SK-N-DZ (cell line): ENCODE results near the gene HOXD9. TPM values are rescaled to one million over a fixed set of nuclear protein-coding genes. Genes with fewer than 3 reads are reported as not detected.

Experiments used
- DNase-seq: peaks from one replicate; pipeline ENCODE4 v3.0.0-alpha.2; 2015; ENCODE audit warnings: low spot score
- polyA plus RNA-seq, 2 experiments: library from polyadenylated mRNA; depleted of rRNA; stranded (reverse); fragments of >200 nt; gene quantifications; 2 replicates each; pipeline ENCODE4 v1.2.3, GENCODE V29; 2014

HOXD9 gene
- polyA plus RNA-seq (2014; cell fraction: cytosol; rRNA removed) = 20.1 and 20.4 TPM in 2 replicates
- 15.7 and 22.6 TPM in 2 replicates for polyA plus RNA-seq (2014; cell fraction: nucleus; rRNA removed)

DNA sequence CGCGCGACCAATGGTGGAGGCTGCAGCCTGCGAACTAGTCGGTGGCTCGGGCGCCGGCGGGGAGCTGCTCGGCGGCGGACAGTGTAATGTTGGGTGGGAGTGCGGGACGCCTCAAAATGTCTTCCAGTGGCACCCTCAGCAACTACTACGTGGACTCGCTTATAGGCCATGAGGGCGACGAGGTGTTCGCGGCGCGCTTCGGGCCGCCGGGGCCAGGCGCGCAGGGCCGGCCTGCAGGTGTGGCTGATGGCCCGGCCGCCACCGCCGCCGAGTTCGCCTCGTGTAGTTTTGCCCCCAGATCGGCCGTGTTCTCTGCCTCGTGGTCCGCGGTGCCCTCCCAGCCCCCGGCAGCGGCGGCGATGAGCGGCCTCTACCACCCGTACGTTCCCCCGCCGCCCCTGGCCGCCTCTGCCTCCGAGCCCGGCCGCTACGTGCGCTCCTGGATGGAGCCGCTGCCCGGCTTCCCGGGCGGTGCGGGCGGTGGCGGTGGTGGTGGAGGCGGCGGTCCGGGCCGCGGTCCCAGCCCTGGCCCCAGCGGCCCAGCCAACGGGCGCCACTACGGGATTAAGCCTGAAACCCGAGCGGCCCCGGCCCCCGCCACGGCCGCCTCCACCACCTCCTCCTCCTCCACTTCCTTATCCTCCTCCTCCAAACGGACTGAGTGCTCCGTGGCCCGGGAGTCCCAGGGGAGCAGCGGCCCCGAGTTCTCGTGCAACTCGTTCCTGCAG is at the start of gene HOXD9:
Gene HOXD9 (plus strand): TSS at position 37 of the 728 bp plus-strand sequence. CDS start 50 bp downstream, at position 87.
- DNase-seq = no peak

GRCh38 chr2:176072951-176073904 is 49.3 kb upstream of the HOXD9 start:
- no peak for DNase-seq

- no peak for DNase-seq
Measured at GRCh38 chr2:176074919-176075425, 47.5 kb upstream of the HOXD9 start.

GRCh38 chr2:176075481-176075880 is 47.0 kb upstream of the HOXD9 start:
- no peak for DNase-seq

DNA sequence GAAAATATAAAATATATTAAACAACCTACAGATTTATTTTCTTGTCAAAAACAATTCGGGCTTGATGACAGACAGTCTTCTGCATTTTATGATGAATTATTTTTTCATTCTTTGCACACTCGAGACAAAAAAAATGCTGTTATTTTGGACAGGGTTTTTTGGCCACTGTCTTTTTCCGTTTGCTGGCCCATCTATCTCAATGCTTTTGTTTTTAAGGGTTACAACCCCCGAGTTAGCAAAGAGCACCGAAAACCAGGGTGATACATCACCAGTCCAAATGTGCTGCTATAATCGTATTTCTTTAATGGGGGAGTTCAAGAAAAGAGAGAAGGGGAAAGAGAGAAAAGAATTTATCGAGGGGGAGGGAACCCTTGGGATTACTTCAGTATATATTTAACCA is 46.5 kb upstream of the HOXD9 start:
- no peak for DNase-seq

DNA sequence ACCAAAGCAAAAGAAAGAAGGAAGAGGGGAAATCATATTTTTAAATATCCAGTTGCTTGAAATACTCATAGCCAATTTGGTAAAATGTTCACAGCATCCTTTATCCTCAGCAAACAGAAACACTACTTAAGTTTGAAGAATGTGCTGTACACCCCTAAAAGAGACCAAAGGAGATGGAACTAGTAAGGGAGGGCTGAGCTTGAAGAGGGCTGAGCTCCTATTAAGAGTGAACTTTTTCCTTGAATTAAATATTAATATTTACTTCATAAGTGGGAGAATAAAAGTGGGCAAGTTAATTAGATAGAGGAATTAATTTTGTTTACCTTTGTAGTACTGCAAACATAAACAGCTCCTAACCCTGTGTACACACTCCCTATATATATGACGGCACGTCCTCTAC is 45.7 kb upstream of the HOXD9 start:
- DNase-seq = no peak

GRCh38 chr2:176078541-176079284 is 43.8 kb upstream of the HOXD9 start:
- DNase-seq = no peak

GRCh38 chr2:176079285-176079830 is 43.2 kb upstream of the HOXD9 start:
- DNase-seq = no peak

DNA sequence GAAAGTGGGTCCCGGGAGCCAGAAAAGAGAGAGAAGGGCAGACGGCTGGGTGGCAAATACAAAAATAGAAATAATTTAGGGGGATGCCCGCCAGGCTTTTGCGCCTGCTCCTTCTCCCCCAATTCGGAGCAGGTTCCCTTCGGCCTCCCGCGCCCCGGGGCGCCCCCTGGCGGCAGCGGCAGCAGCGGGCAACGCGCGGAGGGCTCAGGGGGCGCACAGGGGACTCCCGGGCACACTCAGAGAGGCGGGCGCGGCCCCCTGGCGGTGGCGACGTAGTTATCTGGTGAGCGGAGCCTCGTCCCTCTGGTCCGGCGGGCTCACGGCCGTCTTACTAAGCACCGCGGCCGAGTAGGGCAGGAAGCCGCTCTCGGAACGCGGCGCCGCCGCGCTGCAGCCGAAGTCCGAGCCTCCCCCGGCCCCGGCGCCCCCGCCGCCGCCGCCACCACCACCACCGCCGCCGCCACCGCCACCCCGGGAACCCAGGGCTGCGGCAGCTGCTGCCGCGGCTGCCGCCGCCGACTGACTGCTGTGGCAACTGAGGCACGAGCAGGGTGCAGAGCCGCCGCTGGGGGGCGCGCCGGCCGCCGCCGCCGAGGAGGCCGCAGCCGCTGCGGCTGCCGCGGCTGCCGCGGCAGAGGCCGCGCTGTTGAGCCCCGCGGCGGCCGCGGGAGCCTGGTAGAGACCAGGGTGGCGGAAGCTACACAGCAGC is 42.5 kb upstream of the HOXD9 start:
- DNase-seq = peak; percentile 81

DNA sequence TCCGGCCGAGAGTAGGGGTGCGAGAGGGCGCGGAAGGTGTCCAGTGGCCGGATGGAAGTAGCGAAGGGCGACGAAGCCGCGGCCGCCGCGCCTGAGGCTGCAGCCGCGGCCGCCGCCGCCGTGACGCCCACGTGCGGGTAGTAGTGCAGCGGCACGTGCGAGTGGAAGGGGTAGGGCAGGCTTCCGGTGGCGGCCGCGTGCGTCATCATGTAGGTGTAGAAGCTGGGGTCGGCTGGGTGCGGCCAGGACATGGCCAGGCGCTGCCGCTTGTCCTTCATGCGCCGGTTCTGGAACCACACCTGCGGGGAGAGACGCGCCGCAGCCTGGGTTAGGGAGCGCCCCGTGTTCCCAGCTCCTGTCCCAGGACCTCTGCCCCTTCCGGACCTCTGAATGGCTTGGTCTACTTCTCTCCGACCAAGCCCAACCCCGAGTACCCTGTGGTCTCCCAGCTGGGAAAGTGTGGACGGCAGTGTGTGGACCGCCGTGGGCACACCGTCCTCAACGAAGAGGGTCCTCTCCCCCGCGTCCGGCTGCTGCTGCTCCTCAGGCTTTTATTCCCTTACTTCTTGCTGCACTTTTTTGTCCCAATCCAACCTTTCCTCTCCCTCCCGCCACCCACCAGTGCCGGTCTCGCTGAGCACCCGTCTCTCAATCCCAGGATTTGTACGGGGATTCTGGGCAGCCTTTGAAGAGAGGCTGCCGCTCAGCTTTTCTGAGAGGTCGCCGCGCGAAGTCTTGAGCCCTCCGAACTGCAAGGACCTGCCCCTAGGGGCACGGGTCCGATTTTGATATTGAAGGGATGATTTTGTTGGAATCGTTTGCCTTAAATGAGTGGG is 41.8 kb upstream of the HOXD9 start:
- no peak for DNase-seq

GRCh38 chr2:176081376-176081836 is 41.1 kb upstream of the HOXD9 start:
- DNase-seq = no peak

GRCh38 chr2:176081837-176082524 is 40.5 kb upstream of the HOXD9 start:
- no peak for DNase-seq

DNA sequence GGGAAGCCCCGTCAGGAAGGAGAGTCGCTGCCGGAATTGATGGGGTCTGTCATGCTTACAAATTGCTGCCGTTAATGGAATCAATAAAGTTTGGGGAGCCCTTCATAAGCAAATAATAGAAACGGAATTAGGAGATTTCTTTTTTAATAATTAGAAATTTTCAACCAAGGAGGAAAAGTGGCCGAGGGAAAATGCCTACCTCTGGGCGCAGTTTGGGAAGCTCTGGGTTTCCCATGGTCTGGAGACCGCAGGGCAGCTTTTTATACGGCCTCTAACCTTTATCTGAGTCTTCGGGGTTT is 40.0 kb upstream of the HOXD9 start:
- DNase-seq = no peak

- DNase-seq = no peak
Measured at GRCh38 chr2:176082824-176083751, 39.4 kb upstream of the HOXD9 start.

GRCh38 chr2:176083796-176084261 is 38.7 kb upstream of the HOXD9 start, which contains the start of gene EVX2:
TSS of gene EVX2 (minus strand) at chr2:176083962. CDS start at chr2:176083776, 186 bp downstream.
- no peak for DNase-seq

DNA sequence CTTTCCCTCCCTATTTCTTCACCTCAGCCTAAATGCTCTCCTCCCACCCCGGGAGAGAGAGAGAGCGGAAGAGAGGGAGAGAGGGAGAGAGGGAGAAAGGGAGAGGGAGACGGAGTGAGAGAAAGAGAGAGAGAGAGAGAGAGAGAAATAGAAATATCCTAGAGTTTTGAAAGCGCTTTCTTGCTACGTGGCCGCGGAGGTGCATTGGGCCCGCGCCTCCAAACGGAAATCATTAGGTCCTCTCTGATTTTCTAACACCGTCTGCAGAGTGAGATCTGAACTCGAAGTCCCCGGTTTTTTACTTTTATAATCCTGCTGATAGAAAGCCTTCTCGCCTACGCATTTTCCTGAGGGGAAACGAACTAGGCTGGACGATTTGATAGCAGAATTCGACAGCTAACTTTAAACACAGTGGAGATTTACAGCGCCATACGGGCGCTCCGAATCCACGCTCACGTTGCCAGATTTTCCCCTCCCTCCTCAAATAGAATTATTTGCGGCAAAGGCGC is 37.9 kb upstream of the HOXD9 start:
- DNase-seq = no peak

GRCh38 chr2:176085120-176085788 is 37.3 kb upstream of the HOXD9 start:
- no peak for DNase-seq
